HG02938 (cell line): ENCODE data around the gene TUB.

Experiments
- ATAC-seq: cut with Tn5 transposase; IDR thresholded peaks from one replicate; pipeline ENCODE4 v1.9.1; 2021; ENCODE audit warnings: mild to moderate bottlenecking, moderate library complexity; ENCODE audit not compliant: unreplicated experiment

The TUB gene

GRCh38 chr11:8045839-8046238, 35.2 kb upstream of the TUB start:
- no peak for ATAC-seq

- ATAC-seq, result no peak
These were observed 33.6 kb upstream of the TUB start for GRCh38 chr11:8047382-8047781.

GRCh38 chr11:8049084-8049483, 31.9 kb upstream of the TUB start:
- no peak for ATAC-seq

- no peak for ATAC-seq
These were observed 25.7 kb upstream of the TUB start for GRCh38 chr11:8055091-8055835.

- ATAC-seq, result no peak
These were observed 25.0 kb upstream of the TUB start for GRCh38 chr11:8055836-8056526.

GRCh38 chr11:8056810-8057463, 24.1 kb upstream of the TUB start:
- no peak for ATAC-seq

GRCh38 chr11:8058216-8058615, 22.8 kb upstream of the TUB start:
- no peak for ATAC-seq

- ATAC-seq, result no peak
These were observed 22.0 kb upstream of the TUB start for GRCh38 chr11:8059030-8059429.

GRCh38 chr11:8059571-8060011, 21.4 kb upstream of the TUB start:
- ATAC-seq, result no peak

- no peak for ATAC-seq
These were observed 20.8 kb upstream of the TUB start for GRCh38 chr11:8060146-8060719.

- no peak for ATAC-seq
These were observed 20.0 kb upstream of the TUB start for GRCh38 chr11:8060801-8061554.

- no peak for ATAC-seq
These were observed 19.2 kb upstream of the TUB start for GRCh38 chr11:8061555-8062428.

- no peak for ATAC-seq
These were observed 18.2 kb upstream of the TUB start for GRCh38 chr11:8062781-8063257.

- ATAC-seq, result no peak
These were observed 17.7 kb upstream of the TUB start for GRCh38 chr11:8063324-8063723.

GRCh38 chr11:8065031-8065430, 16.0 kb upstream of the TUB start:
- no peak for ATAC-seq

- ATAC-seq, result no peak
These were observed 14.7 kb upstream of the TUB start for GRCh38 chr11:8066036-8066910.

GRCh38 chr11:8066911-8067455, 14.0 kb upstream of the TUB start:
- no peak for ATAC-seq

GRCh38 chr11:8067567-8067928, 13.5 kb upstream of the TUB start:
- no peak for ATAC-seq
